ENCODE results near the gene SALL3.
"Not testable (repeated sequence)": the region's sequence is repeated elsewhere in the genome, so short reads cannot be mapped to it uniquely, and the experiment has no call there.

The SALL3 gene

DNA sequence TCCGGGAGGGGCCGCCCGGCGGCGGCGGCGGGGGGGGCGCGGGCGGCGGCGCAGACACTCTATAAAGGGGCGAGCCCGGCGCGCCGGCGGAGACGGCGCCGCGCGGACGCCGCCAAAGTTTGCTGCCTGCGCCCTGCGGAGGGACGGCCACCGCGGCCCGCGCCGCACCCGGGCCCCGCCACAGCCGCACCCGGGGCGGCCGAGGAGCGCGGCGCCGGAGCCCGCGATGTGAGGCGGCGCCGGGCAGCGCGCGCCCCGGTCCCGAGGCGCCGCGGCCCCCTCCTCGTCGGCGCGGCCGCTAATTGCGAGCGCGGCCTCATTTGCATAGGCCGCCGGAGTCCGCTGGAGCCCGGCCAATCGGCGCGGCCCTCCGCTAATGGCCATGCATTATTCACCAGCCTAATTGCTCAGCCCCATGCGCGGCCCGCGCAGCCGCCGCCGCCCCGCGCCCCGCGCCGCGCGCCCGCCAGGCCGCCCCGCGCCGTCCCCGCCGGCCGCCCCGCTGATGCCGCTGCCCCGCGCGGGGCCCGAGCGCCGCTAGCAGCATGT is at the start of gene SALL3:
SALL3 (plus strand) TSS at position 89 of the 549 bp plus-strand sequence; CDS start at position 546, 457 bp downstream.
- TF ChIP-seq POLR2A (IDR thresholded peaks at IDR 0.05; ENCODE audit: low read depth, low read length), result no peak
- no peak for FAIRE-seq
- no peak for DNase-seq (ENCODE audit: insufficient read length, low spot score)

DNA sequence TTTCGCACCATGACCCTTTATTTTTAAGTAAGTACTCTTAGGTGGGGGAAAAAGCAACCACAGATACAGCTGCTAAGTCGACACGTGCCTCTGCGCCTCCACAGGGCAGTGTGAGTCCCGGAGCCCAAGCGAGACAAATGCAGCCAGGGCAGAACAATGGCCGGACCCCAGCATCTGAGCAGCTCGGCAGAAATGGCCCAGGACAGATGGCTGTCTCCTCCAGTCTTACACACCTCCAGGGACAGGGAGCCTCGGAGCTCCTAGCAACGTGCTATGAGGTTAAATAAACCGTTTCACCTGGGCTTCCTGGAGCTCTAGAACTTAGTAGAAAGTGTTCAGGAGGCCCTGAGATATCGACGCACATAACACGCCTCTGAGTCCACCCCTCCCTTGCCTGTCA is 47.3 kb upstream of the SALL3 start:
- FAIRE-seq, result no peak
- no peak for DNase-seq (ENCODE audit: insufficient read length, low spot score)
- no peak for TF ChIP-seq POLR2A (IDR thresholded peaks at IDR 0.05; ENCODE audit: low read depth, low read length)

GRCh38 chr18:78934003-78934402 is 45.6 kb upstream of the SALL3 start:
- no peak for TF ChIP-seq POLR2A (IDR thresholded peaks at IDR 0.05; ENCODE audit: low read depth, low read length)
- FAIRE-seq, result no peak
- no peak for DNase-seq (ENCODE audit: insufficient read length, low spot score)

- no peak for FAIRE-seq
- no peak for TF ChIP-seq POLR2A (IDR thresholded peaks at IDR 0.05; ENCODE audit: low read depth, low read length)
- DNase-seq (ENCODE audit: insufficient read length, low spot score), result no peak
Observed at GRCh38 chr18:78934551-78935225, 44.9 kb upstream of the SALL3 start.

DNA sequence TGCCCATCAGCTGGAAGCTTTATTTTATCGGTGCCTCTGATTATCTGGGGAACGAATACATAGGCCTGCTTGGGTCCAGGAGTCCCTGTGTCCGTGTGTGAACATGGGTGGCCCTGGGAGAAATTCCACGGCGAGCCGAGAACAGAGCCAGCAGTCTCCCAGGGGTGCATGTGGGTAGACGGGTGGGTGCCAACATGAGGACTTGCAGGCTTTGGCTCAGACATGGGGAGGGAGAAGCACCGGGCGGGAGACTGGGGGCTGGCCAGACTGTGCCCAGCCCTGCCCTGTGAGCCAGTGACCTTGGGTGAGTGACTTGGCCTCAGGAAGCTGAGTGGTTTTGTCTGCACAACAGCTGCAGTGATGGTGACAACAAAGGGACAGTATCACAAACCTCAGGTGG is 44.2 kb upstream of the SALL3 start:
- no peak for FAIRE-seq
- DNase-seq (ENCODE audit: insufficient read length, low spot score), result no peak

GRCh38 chr18:78936251-78937005 is 43.2 kb upstream of the SALL3 start:
- TF ChIP-seq POLR2A (IDR thresholded peaks at IDR 0.05; ENCODE audit: low read depth, low read length), result no peak
- DNase-seq (ENCODE audit: insufficient read length, low spot score) (no peak), FAIRE-seq (no peak)

More for the DNA sequence above, 44.2 kb upstream of the SALL3 start:
- no peak for TF ChIP-seq POLR2A (IDR thresholded peaks at IDR 0.05; ENCODE audit: low read depth, low read length)

GRCh38 chr18:78937166-78937565 is 42.5 kb upstream of the SALL3 start:
- FAIRE-seq (no peak), DNase-seq (ENCODE audit: insufficient read length, low spot score) (no peak)
- TF ChIP-seq POLR2A (IDR thresholded peaks at IDR 0.05; ENCODE audit: low read depth, low read length), result no peak

- DNase-seq (ENCODE audit: insufficient read length, low spot score), result no peak
- FAIRE-seq, result no peak
- no peak for TF ChIP-seq POLR2A (IDR thresholded peaks at IDR 0.05; ENCODE audit: low read depth, low read length)
Observed at GRCh38 chr18:78939105-78939504, 40.5 kb upstream of the SALL3 start.

- FAIRE-seq (no peak), DNase-seq (ENCODE audit: insufficient read length, low spot score) (no peak)
- TF ChIP-seq POLR2A (IDR thresholded peaks at IDR 0.05; ENCODE audit: low read depth, low read length), result no peak
Observed at GRCh38 chr18:78939734-78940494, 39.7 kb upstream of the SALL3 start.

DNA sequence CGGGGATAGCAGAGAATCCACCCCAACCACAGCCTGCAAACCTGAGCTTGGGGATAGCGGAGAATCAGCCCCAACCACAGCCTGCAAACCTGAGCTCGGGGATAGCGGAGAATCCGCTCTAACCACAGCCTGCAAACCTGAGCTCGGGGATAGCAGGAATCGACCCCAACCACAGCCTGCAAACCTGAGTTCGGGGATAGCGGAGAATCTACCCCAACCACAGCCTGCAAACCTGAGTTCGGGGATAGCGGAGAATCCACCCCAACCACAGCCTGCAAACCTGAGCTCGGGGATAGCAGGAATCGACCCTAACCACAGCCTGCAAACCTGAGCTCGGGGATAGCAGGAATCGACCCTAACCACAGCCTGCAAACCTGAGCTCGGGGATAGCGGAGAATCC is 37.4 kb upstream of the SALL3 start:
- not testable (repeated sequence) for DNase-seq (ENCODE audit: insufficient read length, low spot score); FAIRE-seq

GRCh38 chr18:78945628-78946027 is 34.0 kb upstream of the SALL3 start:
- FAIRE-seq (no peak), DNase-seq (ENCODE audit: insufficient read length, low spot score) (no peak)
- no peak for TF ChIP-seq POLR2A (IDR thresholded peaks at IDR 0.05; ENCODE audit: low read depth, low read length)

- DNase-seq (ENCODE audit: insufficient read length, low spot score), result no peak
- FAIRE-seq, result no peak
- TF ChIP-seq POLR2A (IDR thresholded peaks at IDR 0.05; ENCODE audit: low read depth, low read length), result no peak
Observed at GRCh38 chr18:78947291-78947690, 32.3 kb upstream of the SALL3 start.

DNA sequence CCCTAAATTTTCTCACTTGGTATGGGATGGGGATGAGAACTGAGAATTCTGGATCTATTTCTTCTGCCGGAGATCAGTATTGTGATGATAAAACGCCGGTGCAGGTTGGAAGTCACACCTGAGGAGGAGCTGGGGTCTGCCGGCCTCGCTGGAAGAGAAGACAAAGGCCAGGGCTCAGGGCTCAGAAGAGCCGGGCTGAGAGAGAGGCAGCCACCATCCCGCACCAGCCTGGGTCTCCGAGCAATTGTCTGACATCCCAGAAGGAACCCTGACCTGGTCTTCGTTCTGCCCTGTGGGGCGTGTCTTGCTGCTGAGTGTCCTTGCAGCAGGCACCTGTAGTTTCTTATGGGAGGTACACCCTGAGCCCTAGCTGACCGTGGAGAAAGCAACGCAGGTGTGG is 31.4 kb upstream of the SALL3 start:
- no peak for TF ChIP-seq POLR2A (IDR thresholded peaks at IDR 0.05; ENCODE audit: low read depth, low read length)
- FAIRE-seq (no peak), DNase-seq (ENCODE audit: insufficient read length, low spot score) (no peak)

DNA sequence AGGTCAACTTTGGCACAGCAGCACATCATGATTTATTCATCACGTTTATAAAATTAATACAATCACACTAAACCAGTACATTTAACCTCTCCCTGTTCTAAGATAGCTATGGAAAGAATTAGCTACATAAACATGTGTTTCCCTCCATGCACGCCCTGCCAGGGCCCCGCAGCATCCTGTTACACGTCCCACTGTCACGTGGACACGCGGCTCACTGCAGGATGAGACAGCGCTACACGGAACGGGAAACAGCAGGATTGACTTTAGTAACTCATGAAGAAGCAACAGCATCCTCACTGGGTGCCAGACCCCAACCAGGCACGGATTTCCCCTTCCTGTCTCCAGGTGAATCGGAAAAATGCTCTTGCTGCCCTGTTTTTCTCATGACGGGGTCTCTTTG is 30.9 kb upstream of the SALL3 start:
- DNase-seq (ENCODE audit: insufficient read length, low spot score) (no peak), FAIRE-seq (no peak)
- TF ChIP-seq POLR2A (IDR thresholded peaks at IDR 0.05; ENCODE audit: low read depth, low read length), result no peak

All from H54 (cell line).